ENCODE results near the gene MRPL2.
"Not testable (repeated sequence)": the region's sequence is repeated elsewhere in the genome, so short reads cannot be mapped to it uniquely, and the experiment has no call there.

The MRPL2 gene

GRCh38 chr6:43052225-43052841 lies 6.9 kb downstream of the MRPL2 start:
- no peak for DNase-seq

- DNase-seq: no peak
Measured at GRCh38 chr6:43050981-43051380, 8.3 kb downstream of the MRPL2 start.

- DNase-seq: no peak
Measured at GRCh38 chr6:43047998-43048397, 11.2 kb downstream of the MRPL2 start.

- no peak for DNase-seq
Measured at GRCh38 chr6:43045371-43045930, 13.8 kb downstream of the MRPL2 start.

- no peak for DNase-seq
Measured at GRCh38 chr6:43043310-43043709, 15.9 kb downstream of the MRPL2 start.

GRCh38 chr6:43041475-43041874 lies 17.8 kb downstream of the MRPL2 start:
- not testable (repeated sequence) for DNase-seq

- DNase-seq: no peak
Measured at GRCh38 chr6:43040542-43041257, 18.5 kb downstream of the MRPL2 start.

- no peak for DNase-seq
Measured at GRCh38 chr6:43038727-43039126, 20.5 kb downstream of the MRPL2 start.

GRCh38 chr6:43037706-43038105 lies 21.5 kb downstream of the MRPL2 start:
- no peak for DNase-seq

GRCh38 chr6:43037197-43037596 lies 22.0 kb downstream of the MRPL2 start:
- no peak for DNase-seq

GRCh38 chr6:43036712-43037111 lies 22.5 kb downstream of the MRPL2 start:
- DNase-seq: no peak

- no peak for DNase-seq
Measured at GRCh38 chr6:43035495-43036194, 23.6 kb downstream of the MRPL2 start.

- no peak for DNase-seq
Measured at GRCh38 chr6:43034190-43034525, 25.1 kb downstream of the MRPL2 start.

GRCh38 chr6:43033496-43034189 lies 25.6 kb downstream of the MRPL2 start:
- DNase-seq: no peak

- DNase-seq: no peak
Measured at GRCh38 chr6:43032326-43032725, 26.9 kb downstream of the MRPL2 start.

GRCh38 chr6:43029120-43029519 lies 30.1 kb downstream of the MRPL2 start:
- DNase-seq: no peak

GRCh38 chr6:43026365-43026764 lies 32.9 kb downstream of the MRPL2 start:
- no peak for DNase-seq

GRCh38 chr6:43024436-43024835 lies 34.8 kb downstream of the MRPL2 start:
- no peak for DNase-seq

- DNase-seq: peak; percentile 69
Measured at GRCh38 chr6:43021270-43022047, 37.8 kb downstream of the MRPL2 start, which contains the start of gene RRP36. TSS of gene RRP36 (plus strand) at chr6:43021623. CDS start at chr6:43021655, 32 bp downstream.

- DNase-seq: no peak
Measured at GRCh38 chr6:43020847-43021246, 38.4 kb downstream of the MRPL2 start.

- no peak for DNase-seq
Measured at GRCh38 chr6:43020052-43020705, 39.1 kb downstream of the MRPL2 start.

GRCh38 chr6:43019152-43019551 lies 40.1 kb downstream of the MRPL2 start:
- DNase-seq: no peak

All from CD4-positive, alpha-beta T cell treated with Interleukin-10 for 1 hour (primary cell).